ENCODE results near the gene TMPRSS9. TPM values are rescaled to one million over a fixed set of nuclear protein-coding genes. Genes with fewer than 3 reads are reported as not detected.

Gene TMPRSS9
- total RNA-seq, 4 donors from 2014 or later = not detected

DNA sequence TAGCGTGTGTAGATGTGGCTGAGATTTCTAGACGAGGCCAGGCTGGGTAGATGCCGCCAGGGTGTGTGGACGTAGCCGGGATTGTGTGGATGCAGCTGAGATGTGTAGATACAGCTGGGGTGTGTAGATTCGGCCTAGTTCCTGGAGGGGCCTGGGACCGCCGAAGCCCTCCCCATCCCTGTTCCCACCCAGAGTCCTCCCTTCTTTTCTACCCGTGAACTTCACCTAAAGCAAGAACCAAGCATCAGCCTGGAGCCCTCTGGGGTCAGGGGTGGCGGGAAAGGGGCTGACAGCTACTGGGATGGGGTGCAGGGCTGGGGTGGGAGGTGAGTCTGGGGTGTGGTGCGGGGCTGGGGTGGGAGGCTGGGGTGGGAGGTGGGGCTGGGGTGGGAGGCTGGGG is 768 bp downstream of the TMPRSS9 start:
- TF ChIP-seq, protein P1, sequence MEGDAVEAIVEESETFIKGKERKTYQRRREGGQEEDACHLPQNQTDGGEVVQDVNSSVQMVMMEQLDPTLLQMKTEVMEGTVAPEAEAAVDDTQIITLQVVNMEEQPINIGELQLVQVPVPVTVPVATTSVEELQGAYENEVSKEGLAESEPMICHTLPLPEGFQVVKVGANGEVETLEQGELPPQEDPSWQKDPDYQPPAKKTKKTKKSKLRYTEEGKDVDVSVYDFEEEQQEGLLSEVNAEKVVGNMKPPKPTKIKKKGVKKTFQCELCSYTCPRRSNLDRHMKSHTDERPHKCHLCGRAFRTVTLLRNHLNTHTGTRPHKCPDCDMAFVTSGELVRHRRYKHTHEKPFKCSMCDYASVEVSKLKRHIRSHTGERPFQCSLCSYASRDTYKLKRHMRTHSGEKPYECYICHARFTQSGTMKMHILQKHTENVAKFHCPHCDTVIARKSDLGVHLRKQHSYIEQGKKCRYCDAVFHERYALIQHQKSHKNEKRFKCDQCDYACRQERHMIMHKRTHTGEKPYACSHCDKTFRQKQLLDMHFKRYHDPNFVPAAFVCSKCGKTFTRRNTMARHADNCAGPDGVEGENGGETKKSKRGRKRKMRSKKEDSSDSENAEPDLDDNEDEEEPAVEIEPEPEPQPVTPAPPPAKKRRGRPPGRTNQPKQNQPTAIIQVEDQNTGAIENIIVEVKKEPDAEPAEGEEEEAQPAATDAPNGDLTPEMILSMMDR (IDR thresholded peaks at IDR 0.05; ENCODE audit: low read depth) = no peak

DNA sequence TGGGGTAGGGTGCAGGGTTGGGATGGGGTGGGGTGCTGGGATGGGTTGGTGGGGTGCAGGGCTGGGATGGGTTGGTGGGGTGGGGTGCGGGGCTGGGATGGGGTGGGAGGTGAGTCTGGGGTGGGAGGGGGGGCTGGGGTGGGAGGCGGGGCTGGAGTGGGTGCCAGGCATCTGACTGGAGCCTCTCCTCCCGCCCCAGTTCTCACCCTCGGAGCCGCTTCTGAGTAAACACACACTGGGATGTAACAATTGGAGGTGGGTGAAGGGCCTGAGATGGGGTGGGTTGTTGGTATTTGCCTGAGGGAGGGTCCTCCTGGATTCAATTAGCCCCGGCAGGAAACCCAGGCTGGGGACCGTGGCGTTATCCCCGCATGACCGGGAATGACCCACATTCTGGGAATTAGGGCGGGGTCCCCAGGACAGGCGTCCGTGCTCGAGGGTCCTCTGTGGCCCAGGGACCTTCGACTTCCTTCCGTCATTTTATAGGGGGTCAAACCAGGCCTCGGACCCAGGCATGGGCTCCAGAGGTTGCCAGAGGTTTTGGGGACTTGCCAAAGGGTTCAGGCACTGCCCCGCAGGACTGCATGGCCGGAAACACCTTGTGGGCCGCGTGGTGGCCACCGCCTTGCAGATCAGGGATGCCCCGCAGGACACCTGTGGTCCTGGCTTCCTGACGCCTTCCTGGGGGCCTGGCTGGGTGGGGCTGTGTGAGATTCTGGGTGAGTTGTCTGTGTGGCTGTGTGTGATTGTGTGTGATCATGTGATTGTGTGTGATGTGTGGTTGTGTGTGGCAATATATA is 1.4 kb downstream of the TMPRSS9 start:
- TF ChIP-seq, protein P1 (IDR thresholded peaks at IDR 0.05; ENCODE audit: low read depth) = no peak

DNA sequence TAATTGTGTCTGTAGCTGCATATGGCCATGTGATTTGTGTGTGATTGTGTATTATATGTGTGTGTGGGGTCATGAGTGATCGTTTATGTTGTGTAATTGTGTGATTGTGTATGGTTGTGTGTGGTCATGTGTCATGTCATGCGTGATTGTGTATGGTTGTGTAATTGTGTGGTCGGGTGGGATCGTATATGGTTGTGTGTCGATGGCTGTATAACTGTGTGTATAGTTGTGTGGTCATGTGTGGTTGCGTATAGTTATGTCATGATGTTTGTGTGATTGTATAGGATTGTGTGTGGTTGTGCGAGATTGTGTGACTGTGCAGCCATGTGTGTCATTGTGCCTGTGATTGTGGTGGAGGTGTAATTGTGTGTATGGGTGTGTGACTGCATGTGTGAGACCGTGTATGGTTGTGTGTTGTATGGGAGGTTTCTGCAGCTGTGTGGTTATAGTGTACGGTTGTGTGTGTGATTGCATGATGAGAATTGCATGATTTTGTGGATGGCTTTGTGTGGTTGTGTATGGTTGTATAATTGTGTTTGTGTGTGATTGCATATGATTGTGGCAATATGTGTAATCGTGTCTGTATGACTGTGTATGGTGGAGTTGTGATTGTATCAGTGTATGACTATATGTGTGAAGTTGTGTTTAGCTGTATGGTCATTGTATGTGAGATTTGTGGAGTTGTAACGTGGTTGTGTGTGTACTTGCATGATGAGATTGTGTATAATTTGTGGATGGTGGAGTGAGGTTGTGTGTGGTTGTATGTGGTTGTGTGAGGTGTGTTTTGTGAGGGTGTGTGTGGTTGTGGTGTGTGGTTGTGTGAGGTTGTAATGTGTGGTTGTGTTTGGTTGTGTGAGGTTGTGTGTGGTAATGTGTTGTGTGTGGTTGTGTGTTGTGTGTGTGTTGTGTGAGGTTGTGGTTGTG is 2.2 kb downstream of the TMPRSS9 start:
- TF ChIP-seq, protein P1 (IDR thresholded peaks at IDR 0.05; ENCODE audit: low read depth) = no peak

DNA sequence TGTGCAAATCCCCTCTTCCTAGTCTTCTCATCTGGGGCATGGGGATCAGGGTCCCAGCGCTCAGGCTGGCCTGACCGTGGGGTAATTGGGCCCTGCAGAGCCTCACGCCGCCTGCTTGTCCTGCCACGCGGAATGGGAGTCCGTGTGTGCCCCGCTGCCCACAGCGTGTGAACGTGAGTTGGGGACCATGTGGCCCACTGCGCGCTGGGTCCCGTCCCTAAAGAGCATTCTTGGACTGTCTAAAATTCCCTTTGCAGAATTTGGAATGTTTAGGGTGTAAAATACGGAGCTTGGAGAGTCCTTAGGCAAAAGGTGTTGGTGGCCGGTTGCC is 2.9 kb downstream of the TMPRSS9 start:
- TF ChIP-seq, protein P1 (IDR thresholded peaks at IDR 0.05; ENCODE audit: low read depth) = no peak

DNA sequence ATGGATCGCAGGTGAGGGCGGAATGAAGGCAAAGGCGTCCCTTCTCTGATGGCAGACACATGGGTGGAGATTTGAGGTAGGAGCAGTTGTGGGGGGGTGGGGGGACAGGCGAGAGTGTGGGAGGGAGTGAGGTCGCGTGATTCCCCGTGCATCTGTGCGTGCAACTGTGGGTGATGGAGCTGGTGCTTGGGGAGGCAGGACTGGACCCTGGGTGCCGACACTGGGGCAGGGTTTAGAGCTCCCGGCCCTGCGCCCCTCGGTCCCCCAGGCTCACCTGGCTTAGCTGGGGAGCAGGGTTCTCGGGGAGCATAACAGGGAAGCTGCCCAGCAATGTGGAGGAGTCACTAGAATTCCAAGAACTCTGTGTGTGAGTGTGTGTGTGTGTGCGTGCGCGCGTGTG is 3.4 kb downstream of the TMPRSS9 start:
- TF ChIP-seq, protein P1 (IDR thresholded peaks at IDR 0.05; ENCODE audit: low read depth) = no peak

DNA sequence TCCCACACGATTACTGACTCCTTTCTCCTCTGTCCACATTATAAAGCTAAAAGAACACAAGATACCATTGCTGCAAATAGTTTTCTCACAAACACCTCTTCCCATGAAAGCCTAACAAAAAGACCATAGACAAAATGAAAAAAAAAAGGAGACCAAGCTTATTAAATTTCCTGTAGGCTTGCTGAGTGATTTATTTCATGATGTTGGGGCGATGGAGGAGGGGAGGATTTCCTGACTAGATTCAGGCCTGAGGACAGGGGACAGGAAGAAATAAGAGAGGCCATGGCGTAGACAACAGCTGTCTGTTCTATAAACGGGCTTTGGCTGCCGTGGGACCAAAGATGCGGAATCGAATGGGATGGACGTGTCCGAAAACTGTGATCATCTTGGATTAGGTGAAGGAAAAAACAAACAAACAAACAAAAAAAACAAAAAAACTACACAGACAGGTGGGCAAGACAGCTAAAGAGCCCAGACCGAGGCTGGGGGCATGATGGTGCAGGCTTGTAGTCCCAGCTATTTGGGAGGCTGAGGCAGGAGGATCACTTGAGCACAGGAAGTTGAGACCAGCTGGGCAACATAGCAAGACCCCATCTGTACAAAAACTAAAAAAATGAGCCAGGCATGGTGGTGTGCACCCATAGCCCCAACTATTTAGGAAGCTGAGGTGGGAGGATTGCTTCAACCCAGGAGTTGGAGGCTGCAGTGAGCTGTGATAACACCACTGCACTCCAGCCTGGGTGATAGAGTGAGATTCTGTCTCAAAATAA is 5.3 kb downstream of the TMPRSS9 start:
- TF ChIP-seq, protein P1 (IDR thresholded peaks at IDR 0.05; ENCODE audit: low read depth) = no peak

Data from subcutaneous adipose tissue (tissue), 4 donors.